Measurements from ENCODE around the gene UAP1L1. TPM values are rescaled to one million over a fixed set of nuclear protein-coding genes. Genes with fewer than 3 reads are reported as not detected.

Gene UAP1L1
- total and polyA plus RNA-seq, 9 of the 15 experiments (the other 6 are each of a cell fraction or from before 2014, with no cell fraction given) = 0.20 to 8.6 (median 3.7) TPM

GRCh38 chr9:137064880-137065164 lies 12.5 kb upstream of the UAP1L1 start (continued):
- TF ChIP-seq ZNF407 (IDR thresholded peaks at IDR 0.05; ENCODE audit: low read depth) (no peak), ZNF316 (IDR thresholded peaks at IDR 0.05) (no peak)

- no peak for ATAC-seq
- Histone ChIP-seq H3K4me1 (replicated peaks in 1 of 2; ENCODE audit: control insufficient read depth in 2 of 2, insufficient read depth in 2 of 2, low read length in 2 of 2) (peaks cover 18 to 65% of the 10 kb centered on the region in 2 experiments; a peak in 4 of 5 replicates), H3K9me1 (ENCODE audit: control insufficient read depth, insufficient read depth, low read length) (peaks cover 8% of the 10 kb centered on the region), H2AFZ (ENCODE audit: low read depth, low read length) (no peak overlapping the region), H3K27me3 (ENCODE audit: control insufficient read depth in 2 of 2, insufficient read depth in 2 of 2, low read length in 2 of 2) (no peaks in the 10 kb centered on the region), H3K9ac (ENCODE audit: insufficient read depth in 1 of 2, low read depth in 2 of 2, low read length in 2 of 2) (no peak overlapping the region; a peak in 1 of 4 replicates), H3K9me3 (replicated peaks; ENCODE audit: control insufficient read depth, insufficient read depth, low read depth, low read length) (no peaks in the 10 kb centered on the region), H3K36me3 (ENCODE audit: control insufficient read depth, insufficient read depth, low read length) (peaks cover 41% of the 10 kb centered on the region; the same call in 2 of the 3 replicates), H3K4me2 (ENCODE audit: insufficient read depth, low read length) (no peak overlapping the region), H3K27ac (ENCODE audit: extremely low read depth, low read depth, low read length) (no peak overlapping the region), H3K4me3 (no peak overlapping the region), H3K79me2 (ENCODE audit: control insufficient read depth, insufficient read depth, low read length) (peaks cover 31% of the 10 kb centered on the region), H4K20me1 (replicated peaks; ENCODE audit: control insufficient read depth, insufficient read depth, low read length) (peaks cover 22% of the 10 kb centered on the region)
- intact Hi-C loops (cut with micrococcal nuclease) = no loop called here
- BruUV-seq (replicated peaks) = no TSS peak
- ChIA-PET POLR2A (no interaction called here), CTCF (ENCODE audit: low intra/inter-chr PET ratio) (no interaction called here)
- WGBS (ENCODE audit: insufficient coverage, low coverage, missing lambda C conversion rate) = 89% methylated on average over 19 of the region's 23 CpGs
- in situ Hi-C loops (cut with MboI) = no loop called here
- DNase-seq (ENCODE audit: extremely low read depth in 1 of 4, low spot score in 3 of 4) = no peak
- FAIRE-seq = no peak
- TF ChIP-seq KLF10 (CRISPR knock-in tag; IDR thresholded peaks at IDR 0.05) (no peak), POLR2B (IDR thresholded peaks at IDR 0.05; ENCODE audit: low read depth, partially characterized antibody) (no peak), ZNF431 (CRISPR knock-in tag; IDR thresholded peaks at IDR 0.05) (no peak), ZNF639 (CRISPR knock-in tag; conservative IDR thresholded peaks at IDR 0.05 in 1 of 2, IDR thresholded peaks at IDR 0.05 in 1 of 2) (no peak), KLF6 (CRISPR knock-in tag; IDR thresholded peaks at IDR 0.05; ENCODE audit: borderline replicate concordance) (no peak), VEZF1 (CRISPR knock-in tag; IDR thresholded peaks at IDR 0.05) (no peak)
Measured at GRCh38 chr9:137065336-137065967, 11.9 kb upstream of the UAP1L1 start.

All from K562 (cell line).